Urinary bladder (tissue), 4 donors: Measurements from ENCODE around the gene DNASE1L3. TPM values are rescaled to one million over a fixed set of nuclear protein-coding genes. Genes with fewer than 3 reads are reported as not detected.
"Not testable (repeated sequence)": the region's sequence is repeated elsewhere in the genome, so short reads cannot be mapped to it uniquely, and the experiment has no call there.

Source experiments
- DNase-seq: peaks from one replicate; pipeline ENCODE4 v3.0.0-alpha.2; 2015; ENCODE audit errors: extremely low spot score
- H3K27ac ChIP-seq: one replicate; pipeline ENCODE4 v1.5.1; 2013; ENCODE audit warnings: low read depth, mild to moderate bottlenecking, moderate library complexity
- H3K36me3 ChIP-seq: one replicate; pipeline ENCODE4 v1.6.1; 2013; ENCODE audit warnings: mild to moderate bottlenecking, moderate library complexity; ENCODE audit not compliant: insufficient read depth
- H3K4me1 ChIP-seq: one replicate; pipeline ENCODE4 v1.6.1; 2013; ENCODE audit warnings: mild to moderate bottlenecking, moderate library complexity; ENCODE audit not compliant: insufficient read depth
- H3K4me3 ChIP-seq: one replicate; pipeline ENCODE4 v1.5.1; 2013; ENCODE audit warnings: low read depth, low read length
- WGBS: extraction: QIAGEN DNeasy Blood & Tissue Kit; methylation state at CpG from one replicate; pipeline ENCODE4 v1.1.7; 2013; 5-methylcytosine and 5-hydroxymethylcytosine counted together
- polyA plus RNA-seq: library from polyadenylated mRNA; stranded (reverse); fragments of 200-250 nt; gene quantifications from one replicate; pipeline ENCODE4 v1.2.3, GENCODE V29; 2013
- total RNA-seq: library from RNA; depleted of rRNA; stranded (reverse); fragments of >200 nt; gene quantifications from one replicate; pipeline ENCODE4 v1.2.3, GENCODE V29; 2014
- donor health status: healthy with polysubstance abuse.
- donor health status: healthy.

Gene DNASE1L3
- 3.5 TPM for total RNA-seq
- polyA plus RNA-seq: 5.4 TPM

- Histone ChIP-seq H3K36me3 (no peaks in the 10 kb centered on the region), H3K27ac (no peak within 1 kb of the TSS), H3K4me3 (no peak within 1 kb of the TSS), H3K4me1 (no peaks in the 10 kb centered on the region)
- DNase-seq: no peak
- 61% methylated on average over 14 of the region's 14 CpGs for WGBS
Observed at GRCh38 chr3:58210761-58211460, at the start of gene DNASE1L3. Gene DNASE1L3, minus strand, starts transcription at chr3:58210972. Its CDS starts 66 bp downstream, at chr3:58210906.

GRCh38 chr3:58260261-58260731 lies 49.5 kb upstream of the DNASE1L3 start:
- WGBS: 89% methylated on average over 6 of the region's 6 CpGs
- H3K36me3 ChIP-seq: no peaks in the 10 kb centered on the region
- no peak overlapping the region for H3K27ac ChIP-seq
- no peak for DNase-seq
- no peaks in the 10 kb centered on the region for H3K4me1 ChIP-seq
- H3K4me3 ChIP-seq: no peak overlapping the region

- Histone ChIP-seq H3K4me1 (no peaks in the 10 kb centered on the region), H3K36me3 (no peaks in the 10 kb centered on the region), H3K4me3 (no peak overlapping the region), H3K27ac (no peak overlapping the region)
- DNase-seq: no peak
- 90% methylated on average over 10 of the region's 10 CpGs for WGBS
Observed at GRCh38 chr3:58258392-58259055, 47.8 kb upstream of the DNASE1L3 start.

- no peaks in the 10 kb centered on the region for H3K4me1 ChIP-seq
- H3K36me3 ChIP-seq: no peaks in the 10 kb centered on the region
- no peak for DNase-seq
- H3K4me3 ChIP-seq: no peak overlapping the region
- WGBS: 92% methylated on average over 4 of the region's 4 CpGs
- H3K27ac ChIP-seq: no peak overlapping the region
Observed at GRCh38 chr3:58256511-58256910, 45.7 kb upstream of the DNASE1L3 start.

GRCh38 chr3:58256061-58256460 lies 45.3 kb upstream of the DNASE1L3 start:
- no peak for DNase-seq
- Histone ChIP-seq H3K4me1 (no peaks in the 10 kb centered on the region), H3K4me3 (no peak overlapping the region), H3K27ac (no peak overlapping the region), H3K36me3 (no peaks in the 10 kb centered on the region)
- WGBS: 94% methylated on average over 1 of the region's 1 CpG

- WGBS: 77% methylated on average over 4 of the region's 4 CpGs
- no peaks in the 10 kb centered on the region for H3K4me1 ChIP-seq
- H3K4me3 ChIP-seq: no peak overlapping the region
- H3K36me3 ChIP-seq: no peaks in the 10 kb centered on the region
- H3K27ac ChIP-seq: no peak overlapping the region
- DNase-seq: no peak
Observed at GRCh38 chr3:58254144-58254543, 43.4 kb upstream of the DNASE1L3 start.

- 60% methylated on average over 3 of the region's 3 CpGs for WGBS
- no peaks in the 10 kb centered on the region for H3K36me3 ChIP-seq
- no peaks in the 10 kb centered on the region for H3K4me1 ChIP-seq
- no peak for DNase-seq
- H3K4me3 ChIP-seq: no peak overlapping the region
- H3K27ac ChIP-seq: no peak overlapping the region
Observed at GRCh38 chr3:58251631-58252035, 40.9 kb upstream of the DNASE1L3 start.

- Histone ChIP-seq H3K36me3 (no peaks in the 10 kb centered on the region), H3K27ac (no peak overlapping the region), H3K4me1 (no peaks in the 10 kb centered on the region), H3K4me3 (no peak overlapping the region)
- no peak for DNase-seq
- 86% methylated on average over 8 of the region's 8 CpGs for WGBS
Observed at GRCh38 chr3:58250093-58250707, 39.4 kb upstream of the DNASE1L3 start.

- Histone ChIP-seq H3K36me3 (no peaks in the 10 kb centered on the region), H3K27ac (no peak overlapping the region), H3K4me3 (no peak overlapping the region), H3K4me1 (no peaks in the 10 kb centered on the region)
- no peak for DNase-seq
- 66% methylated on average over 7 of the region's 7 CpGs for WGBS
Observed at GRCh38 chr3:58249358-58250092, 38.8 kb upstream of the DNASE1L3 start.

- WGBS: 74% methylated on average over 8 of the region's 8 CpGs
- Histone ChIP-seq H3K4me1 (no peaks in the 10 kb centered on the region), H3K4me3 (no peak overlapping the region), H3K27ac (no peak overlapping the region), H3K36me3 (no peaks in the 10 kb centered on the region)
- no peak for DNase-seq
Observed at GRCh38 chr3:58246148-58247047, 35.6 kb upstream of the DNASE1L3 start.

GRCh38 chr3:58243976-58244585 lies 33.3 kb upstream of the DNASE1L3 start:
- Histone ChIP-seq H3K27ac (no peak overlapping the region), H3K36me3 (no peaks in the 10 kb centered on the region), H3K4me3 (no peak overlapping the region), H3K4me1 (no peaks in the 10 kb centered on the region)
- WGBS: 89% methylated on average over 6 of the region's 6 CpGs
- DNase-seq: no peak

GRCh38 chr3:58242860-58243259 lies 32.1 kb upstream of the DNASE1L3 start:
- not testable (repeated sequence) for H3K4me1 ChIP-seq, H3K4me3 ChIP-seq, DNase-seq, H3K27ac ChIP-seq, H3K36me3 ChIP-seq
- 72% methylated on average over 4 of the region's 4 CpGs for WGBS
